ENCODE measurements around the gene VIL1.

GRCh38 chr2:218369330-218369729, 49.6 kb upstream of the VIL1 start:
- TF ChIP-seq, protein P1, sequence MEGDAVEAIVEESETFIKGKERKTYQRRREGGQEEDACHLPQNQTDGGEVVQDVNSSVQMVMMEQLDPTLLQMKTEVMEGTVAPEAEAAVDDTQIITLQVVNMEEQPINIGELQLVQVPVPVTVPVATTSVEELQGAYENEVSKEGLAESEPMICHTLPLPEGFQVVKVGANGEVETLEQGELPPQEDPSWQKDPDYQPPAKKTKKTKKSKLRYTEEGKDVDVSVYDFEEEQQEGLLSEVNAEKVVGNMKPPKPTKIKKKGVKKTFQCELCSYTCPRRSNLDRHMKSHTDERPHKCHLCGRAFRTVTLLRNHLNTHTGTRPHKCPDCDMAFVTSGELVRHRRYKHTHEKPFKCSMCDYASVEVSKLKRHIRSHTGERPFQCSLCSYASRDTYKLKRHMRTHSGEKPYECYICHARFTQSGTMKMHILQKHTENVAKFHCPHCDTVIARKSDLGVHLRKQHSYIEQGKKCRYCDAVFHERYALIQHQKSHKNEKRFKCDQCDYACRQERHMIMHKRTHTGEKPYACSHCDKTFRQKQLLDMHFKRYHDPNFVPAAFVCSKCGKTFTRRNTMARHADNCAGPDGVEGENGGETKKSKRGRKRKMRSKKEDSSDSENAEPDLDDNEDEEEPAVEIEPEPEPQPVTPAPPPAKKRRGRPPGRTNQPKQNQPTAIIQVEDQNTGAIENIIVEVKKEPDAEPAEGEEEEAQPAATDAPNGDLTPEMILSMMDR (IDR thresholded peaks at IDR 0.05; ENCODE audit: insufficient read depth, low read depth, low read length), result no peak
- TF ChIP-seq EZH2 (IDR thresholded peaks at IDR 0.05; ENCODE audit: insufficient read depth, low read length), result no peak

All from astrocyte (in vitro differentiated cells and primary cell).